Activated naive CD4-positive, alpha-beta T cell treated with anti-CD3 and anti-CD28 coated beads for 36 hours (primary cell): ENCODE measurements around the gene ANAPC1. TPM values are rescaled to one million over a fixed set of nuclear protein-coding genes. Genes with fewer than 3 reads are reported as not detected.
A peak's percentile ranks its signal among the peaks of the same experiment; 100 is the strongest.
"Not testable (repeated sequence)": the region's sequence is repeated elsewhere in the genome, so short reads cannot be mapped to it uniquely, and the experiment has no call there.

Experiments used
- CTCF ChIA-PET: fragments of 350-600 bp; sonication (Branson Sonifier 250); formaldehyde crosslinking; loops from one replicate; lab custom pipeline; 2021; ENCODE audit warnings: antibody characterized with exemption; lab: Charles Lee
- DNase-seq: peaks from one replicate; pipeline ENCODE4 v3.0.0-alpha.2; 2020
- H3K27ac Mint-ChIP-seq: one replicate; pipeline ENCODE4 v1.8.0; 2021; ENCODE audit warnings: mild to moderate bottlenecking, mixed read lengths
- H3K27me3 Mint-ChIP-seq: one replicate; pipeline ENCODE4 v1.8.0; 2021; ENCODE audit warnings: low read depth, mixed read lengths
- H3K36me3 Mint-ChIP-seq: one replicate; pipeline ENCODE4 v1.8.0; 2021; ENCODE audit warnings: low read depth, mixed read lengths
- H3K4me1 Mint-ChIP-seq: one replicate; pipeline ENCODE4 v1.8.0; 2021; ENCODE audit warnings: low read depth, mixed read lengths
- H3K4me3 Mint-ChIP-seq: one replicate; pipeline ENCODE4 v1.8.0; 2021; ENCODE audit warnings: mild to moderate bottlenecking, moderate library complexity, mixed read lengths
- H3K9me3 Mint-ChIP-seq: one replicate; pipeline ENCODE4 v1.8.0; 2021; ENCODE audit warnings: mixed read lengths
- intact Hi-C: fragments of 100-400 bp; cut with micrococcal nuclease; formaldehyde crosslinking; loops from one replicate; pipeline ENCODE4 v1.15.1; 2023
- total RNA-seq, 2 experiments: library from RNA; stranded (reverse); gene quantifications; one replicate each; pipeline ENCODE4 v1.2.3, GENCODE V29; 2021

The ANAPC1 gene
- total RNA-seq, 2 experiments from 2014 or later = 92.5 to 104 TPM

DNA sequence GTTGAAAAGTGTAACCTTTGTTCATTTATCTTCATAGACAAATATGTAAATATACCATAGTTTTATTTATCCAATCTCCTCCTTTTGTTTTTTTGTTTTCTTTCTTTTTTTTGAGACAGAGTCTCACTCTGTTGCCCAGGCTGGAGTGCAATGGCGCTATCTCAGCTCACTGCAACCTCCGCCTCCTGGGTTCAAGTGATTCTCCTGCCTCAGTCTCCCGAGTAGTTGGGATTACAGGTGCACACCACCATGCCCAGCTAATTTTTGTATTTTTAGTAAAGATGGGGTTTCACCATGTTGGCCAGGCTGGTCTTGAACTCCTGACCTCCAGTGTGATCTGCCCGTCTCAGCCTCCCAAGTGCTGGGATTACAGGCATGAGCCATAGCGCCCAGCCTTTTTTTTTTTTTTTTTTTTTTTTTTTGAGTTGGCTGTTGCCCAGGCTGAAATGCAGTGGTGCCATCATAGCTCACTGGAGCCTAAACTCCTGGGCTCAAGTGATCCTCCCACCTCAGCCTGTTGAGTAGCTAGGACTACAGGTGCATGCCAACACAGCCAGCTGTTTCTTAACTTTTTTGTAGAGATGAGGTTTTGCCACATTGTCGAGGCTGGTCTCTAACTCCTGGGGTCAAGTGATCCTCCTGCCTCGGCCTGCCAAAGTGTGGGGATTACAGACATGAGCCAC, 27.4 kb upstream of the ANAPC1 start:
- H3K36me3 Mint-ChIP-seq, H3K4me1 Mint-ChIP-seq, H3K9me3 Mint-ChIP-seq, H3K27me3 Mint-ChIP-seq, H3K4me3 Mint-ChIP-seq, intact Hi-C loops, H3K27ac Mint-ChIP-seq, DNase-seq: not testable (repeated sequence)
- CTCF ChIA-PET = interaction anchor here (0.6 kb wide), 1 partner anchor 163 kb away, joined by 3 read pairs; no protein-coding TSS in a partner anchor

DNA sequence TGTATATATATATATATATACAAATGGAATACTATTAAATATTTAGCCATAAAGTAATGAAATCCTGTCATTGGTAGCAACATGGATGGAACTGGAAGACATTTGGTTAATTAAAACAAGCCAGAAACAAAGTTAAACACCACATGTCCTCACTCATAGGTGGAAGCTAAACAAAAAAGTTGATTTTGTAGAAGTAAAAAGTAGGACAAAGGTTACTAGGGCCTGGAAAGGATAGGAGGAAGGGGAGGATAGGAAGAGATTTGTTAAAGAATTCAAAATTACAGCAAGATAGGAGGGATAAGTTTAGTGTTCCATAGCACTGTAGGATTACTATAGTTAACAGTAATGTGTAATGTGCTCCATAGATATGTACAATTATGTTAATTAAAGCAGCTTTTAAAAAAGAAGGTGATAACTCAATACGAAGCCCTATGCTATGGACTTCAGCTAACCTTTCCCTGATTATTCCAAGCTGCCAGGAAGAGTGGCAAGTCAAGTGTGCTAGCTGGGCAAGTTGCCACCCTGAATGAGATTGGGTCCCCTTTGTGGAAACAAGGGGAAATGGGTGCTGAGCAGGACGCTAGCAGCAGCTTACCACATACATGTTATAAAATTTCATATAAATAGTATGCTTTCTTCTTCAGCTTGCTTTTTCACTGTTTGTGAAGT, 26.8 kb upstream of the ANAPC1 start:
- CTCF ChIA-PET = interaction anchor here (0.6 kb wide), 2 partner anchors 13 to 164 kb away, joined by 3 read pairs; no protein-coding TSS in a partner anchor
- H3K9me3 Mint-ChIP-seq = no peaks in the 10 kb centered on the region
- no peaks in the 10 kb centered on the region for H3K27me3 Mint-ChIP-seq
- intact Hi-C loops = no loop called here
- H3K36me3 Mint-ChIP-seq = no peaks in the 10 kb centered on the region
- H3K4me3 Mint-ChIP-seq = no peak overlapping the region
- peaks cover 14% of the 10 kb centered on the region for H3K4me1 Mint-ChIP-seq
- DNase-seq = no peak
- H3K27ac Mint-ChIP-seq = no peak overlapping the region

DNA sequence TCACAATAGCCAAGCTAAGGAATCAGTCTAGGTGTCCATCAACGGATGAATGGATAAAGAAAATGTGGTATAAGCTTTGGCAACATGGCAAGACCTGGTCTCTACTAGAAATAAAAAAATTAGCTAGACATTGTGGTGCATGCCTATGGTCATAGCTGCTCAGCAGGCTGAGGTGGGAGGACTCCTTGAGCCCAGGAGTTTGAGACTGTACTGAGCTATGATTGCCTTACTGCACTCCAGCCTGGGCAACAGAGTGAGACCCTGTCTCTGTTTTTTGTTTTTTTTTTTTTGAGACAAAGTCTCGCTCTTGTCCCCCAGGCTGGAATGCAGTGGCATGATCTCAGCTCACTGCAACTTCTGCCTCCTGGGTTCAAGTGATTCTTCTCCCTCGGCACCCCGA, 26.0 kb upstream of the ANAPC1 start:
- H3K36me3 Mint-ChIP-seq, H3K27me3 Mint-ChIP-seq, H3K9me3 Mint-ChIP-seq, DNase-seq, H3K27ac Mint-ChIP-seq, intact Hi-C loops, H3K4me3 Mint-ChIP-seq: not testable (repeated sequence)
- CTCF ChIA-PET = interaction anchor here (0.6 kb wide), 1 partner anchor 12 kb away, joined by 3 read pairs; no protein-coding TSS in a partner anchor
- peaks cover 15% of the 10 kb centered on the region for H3K4me1 Mint-ChIP-seq

DNA sequence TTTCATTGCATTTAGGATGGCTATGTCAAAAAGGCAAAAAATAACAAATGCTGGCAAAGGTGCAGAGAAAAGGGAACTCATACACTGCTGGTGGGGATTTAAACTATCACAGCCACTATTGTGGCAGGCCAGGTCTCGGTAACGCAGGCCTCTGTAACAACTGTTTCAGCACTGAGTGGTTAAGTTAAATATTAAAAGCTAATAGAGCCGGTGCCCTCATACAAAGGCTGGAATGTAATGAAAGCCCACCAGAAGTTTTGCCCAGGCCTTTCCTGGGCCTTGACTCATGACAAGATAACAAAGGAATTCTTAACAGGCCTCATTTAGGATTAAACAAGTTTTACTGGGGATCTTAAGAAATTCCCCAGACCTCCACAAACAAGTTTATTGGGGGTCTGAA, 25.1 kb upstream of the ANAPC1 start:
- intact Hi-C loops = no loop called here
- H3K36me3 Mint-ChIP-seq = no peaks in the 10 kb centered on the region
- CTCF ChIA-PET = no interaction called here
- no peaks in the 10 kb centered on the region for H3K27me3 Mint-ChIP-seq
- H3K4me1 Mint-ChIP-seq = peaks cover 15% of the 10 kb centered on the region
- H3K9me3 Mint-ChIP-seq = no peaks in the 10 kb centered on the region
- H3K27ac Mint-ChIP-seq = no peak overlapping the region
- DNase-seq = no peak
- H3K4me3 Mint-ChIP-seq = no peak overlapping the region

DNA sequence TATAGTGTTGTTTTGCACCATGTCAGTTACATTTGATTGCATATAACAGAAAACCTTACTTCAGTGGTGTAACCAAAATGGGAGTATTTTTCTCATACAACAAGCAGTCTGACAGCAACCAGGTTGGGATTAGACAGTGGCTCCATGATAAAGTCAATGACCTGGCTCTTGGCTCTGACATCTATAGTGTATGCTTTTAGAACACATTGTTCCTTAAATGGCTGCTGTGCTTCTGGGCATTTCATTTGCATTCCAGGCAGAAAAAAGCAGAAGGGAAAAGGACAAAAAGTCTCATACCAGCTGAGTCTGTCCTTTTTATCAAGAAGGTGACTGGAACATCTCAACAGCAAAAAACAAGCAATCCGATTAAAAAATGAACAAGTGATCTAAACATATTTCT, 24.6 kb upstream of the ANAPC1 start:
- CTCF ChIA-PET = no interaction called here
- intact Hi-C loops = no loop called here
- Mint-ChIP-seq H3K27ac (no peak overlapping the region), H3K27me3 (no peaks in the 10 kb centered on the region), H3K4me3 (no peak overlapping the region), H3K36me3 (no peaks in the 10 kb centered on the region), H3K9me3 (no peaks in the 10 kb centered on the region), H3K4me1 (peaks cover 15% of the 10 kb centered on the region)
- DNase-seq = no peak

DNA sequence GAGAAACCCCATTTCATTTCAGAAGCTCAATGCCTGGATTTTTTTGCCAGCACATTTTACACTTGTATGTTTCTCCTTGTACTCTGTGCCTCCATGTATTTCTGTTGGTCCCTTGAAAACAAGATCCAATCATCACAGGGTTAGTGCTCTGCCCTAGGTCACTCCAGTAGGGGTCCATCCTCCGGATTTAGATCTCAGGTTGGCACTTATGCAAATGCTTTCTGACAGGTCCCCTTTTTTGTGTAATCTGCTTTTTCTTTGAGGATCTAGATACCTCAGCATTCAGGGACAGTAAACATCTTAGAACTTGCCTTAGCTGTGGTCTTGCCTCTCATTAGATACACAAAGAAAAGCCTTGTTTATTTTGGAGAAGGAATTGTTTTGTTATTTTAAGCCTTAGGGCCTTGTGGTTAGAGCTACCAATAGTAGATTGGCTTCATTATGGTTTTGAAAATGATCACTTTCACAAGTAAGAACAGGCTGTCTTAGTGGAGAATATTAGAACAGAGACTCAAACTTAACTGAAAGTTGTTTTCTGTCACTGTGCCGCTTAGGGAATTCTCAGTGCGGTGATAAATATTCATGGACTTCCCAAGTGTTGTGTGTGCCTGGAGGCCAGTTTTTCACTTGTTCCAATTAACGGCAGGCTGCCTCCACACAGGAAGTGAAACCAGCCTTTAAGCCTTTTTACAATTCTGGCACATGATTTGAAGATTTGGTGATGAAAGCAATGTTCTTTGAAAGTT, 22.2 kb upstream of the ANAPC1 start:
- H3K4me1 Mint-ChIP-seq = peaks cover 15% of the 10 kb centered on the region
- CTCF ChIA-PET = interaction anchor here (0.9 kb wide), 1 partner anchor 14 kb away, joined by 3 read pairs; no protein-coding TSS in a partner anchor
- intact Hi-C loops = loop anchor here (2.0 kb wide), 1 partner anchor 25 kb away; no protein-coding TSS in a partner anchor

DNA sequence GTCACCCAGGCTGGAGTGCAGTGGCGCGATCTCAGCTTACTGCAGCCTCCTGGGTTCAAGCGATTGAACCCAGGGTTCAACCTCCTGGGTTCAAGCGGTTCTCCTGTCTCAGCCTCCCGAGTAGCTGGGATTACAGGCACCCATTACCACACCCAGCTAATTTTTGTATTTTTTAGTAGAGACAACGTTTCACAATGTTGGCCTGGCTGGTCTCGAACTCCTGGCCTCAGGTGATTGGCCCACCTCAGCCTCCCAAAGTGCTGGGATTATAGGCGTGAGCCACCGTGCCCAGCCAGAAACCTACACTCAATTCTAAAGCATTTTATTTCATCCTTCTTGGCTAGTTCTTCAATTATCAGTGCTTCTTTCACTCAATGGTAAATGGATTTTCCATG, 21.5 kb upstream of the ANAPC1 start:
- intact Hi-C loops, H3K36me3 Mint-ChIP-seq, DNase-seq, H3K27me3 Mint-ChIP-seq, H3K9me3 Mint-ChIP-seq, H3K27ac Mint-ChIP-seq, H3K4me3 Mint-ChIP-seq: not testable (repeated sequence)
- CTCF ChIA-PET = interaction anchor here (0.9 kb wide), 1 partner anchor 15 kb away, joined by 3 read pairs; no protein-coding TSS in a partner anchor
- peaks cover 15% of the 10 kb centered on the region for H3K4me1 Mint-ChIP-seq

More for the DNA sequence above, 22.2 kb upstream of the ANAPC1 start:
- no peak overlapping the region for H3K27ac Mint-ChIP-seq
- no peaks in the 10 kb centered on the region for H3K36me3 Mint-ChIP-seq
- DNase-seq = peak; percentile 17
- no peak overlapping the region for H3K4me3 Mint-ChIP-seq
- H3K27me3 Mint-ChIP-seq = no peaks in the 10 kb centered on the region
- H3K9me3 Mint-ChIP-seq = no peaks in the 10 kb centered on the region

DNA sequence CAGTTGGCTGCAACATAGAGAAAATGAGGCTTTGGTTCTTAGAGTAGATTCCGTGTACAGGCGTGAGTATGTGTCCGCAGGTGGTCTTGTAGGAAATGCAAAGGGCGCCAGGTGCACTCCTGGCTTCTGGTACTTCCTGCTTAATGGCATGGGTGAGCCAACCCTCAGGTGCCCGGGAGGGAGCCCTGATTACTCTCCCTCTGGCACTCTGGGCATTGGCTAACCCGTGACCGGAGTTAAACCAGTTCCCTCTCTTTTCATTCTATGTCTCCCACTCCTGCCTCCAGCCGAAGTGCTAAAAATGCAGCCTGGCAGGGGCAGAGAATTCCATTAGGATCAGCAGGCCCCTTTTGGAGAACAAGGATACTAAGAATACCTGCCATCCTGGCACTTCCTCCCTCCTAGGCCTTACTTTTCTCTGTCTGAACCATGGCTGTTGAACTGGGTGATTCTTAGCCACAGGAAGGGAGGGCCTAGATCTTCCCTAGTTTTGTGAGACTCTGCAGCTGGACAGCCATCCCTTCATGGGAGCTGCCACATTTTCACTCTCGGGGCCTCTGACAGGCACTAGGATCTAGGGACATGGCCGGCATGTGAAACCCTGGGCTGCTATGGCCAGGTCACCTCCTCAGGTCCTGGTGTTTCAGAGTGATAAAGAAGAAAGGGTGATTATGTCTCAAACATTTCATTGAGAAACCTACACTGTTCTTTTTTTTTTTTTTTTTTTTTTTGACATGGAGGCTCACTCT, 20.9 kb upstream of the ANAPC1 start:
- H3K36me3 Mint-ChIP-seq = no peaks in the 10 kb centered on the region
- H3K4me1 Mint-ChIP-seq = peaks cover 15% of the 10 kb centered on the region
- no peak for DNase-seq
- CTCF ChIA-PET = no interaction called here
- no peak overlapping the region for H3K4me3 Mint-ChIP-seq
- H3K27ac Mint-ChIP-seq = no peak overlapping the region
- intact Hi-C loops = no loop called here
- no peaks in the 10 kb centered on the region for H3K9me3 Mint-ChIP-seq
- H3K27me3 Mint-ChIP-seq = no peaks in the 10 kb centered on the region

DNA sequence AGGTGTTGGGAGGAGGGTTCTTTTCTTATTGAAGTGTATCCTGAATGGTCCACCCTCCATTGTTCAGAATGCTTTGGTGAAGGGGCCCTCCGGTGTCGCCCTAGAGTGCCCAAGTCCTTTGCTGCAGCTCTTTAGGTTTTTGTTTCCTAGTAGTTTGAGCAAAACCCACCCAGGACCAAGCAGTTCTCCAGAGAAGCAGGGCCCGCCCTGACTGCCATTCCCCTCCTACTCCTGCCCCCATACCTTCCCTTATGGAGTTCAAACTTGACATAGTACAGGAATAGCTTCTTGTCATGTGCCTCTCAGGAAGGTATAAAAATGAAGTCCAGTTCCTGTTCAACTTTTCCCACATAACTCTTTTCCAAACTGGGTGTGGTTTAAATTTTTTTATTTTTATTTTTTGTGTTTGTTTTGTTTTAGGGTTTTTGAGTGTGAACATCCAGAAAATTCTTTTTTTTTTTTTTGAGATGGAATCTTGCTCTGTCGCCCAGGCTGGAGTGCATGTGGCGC, 20.0 kb upstream of the ANAPC1 start:
- no peak for DNase-seq
- H3K36me3 Mint-ChIP-seq = no peaks in the 10 kb centered on the region
- peaks cover 18% of the 10 kb centered on the region for H3K4me1 Mint-ChIP-seq
- intact Hi-C loops = no loop called here
- CTCF ChIA-PET = no interaction called here
- no peak overlapping the region for H3K27ac Mint-ChIP-seq
- H3K9me3 Mint-ChIP-seq = no peaks in the 10 kb centered on the region
- no peak overlapping the region for H3K4me3 Mint-ChIP-seq
- peaks cover 8% of the 10 kb centered on the region for H3K27me3 Mint-ChIP-seq

DNA sequence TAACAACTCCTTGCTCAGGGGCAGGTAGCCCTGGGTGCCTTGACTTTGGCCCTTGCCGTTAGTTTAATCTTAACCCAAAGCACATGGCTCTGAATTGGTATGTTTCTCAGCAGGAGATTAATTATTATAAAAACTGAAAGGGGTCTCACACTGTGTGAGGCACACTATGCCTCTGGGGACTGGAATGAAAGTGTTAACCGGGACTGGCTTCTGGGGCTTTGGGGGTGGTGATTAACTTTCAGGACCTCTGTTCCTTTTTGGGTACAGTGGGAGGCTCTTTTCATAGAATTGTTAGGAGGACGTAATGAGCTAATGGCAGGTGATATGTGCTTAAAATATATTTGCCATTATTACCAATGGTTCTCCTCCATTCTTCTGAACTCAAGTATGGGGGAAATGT, 19.5 kb upstream of the ANAPC1 start:
- H3K27ac Mint-ChIP-seq = no peak overlapping the region
- H3K9me3 Mint-ChIP-seq = no peaks in the 10 kb centered on the region
- peaks cover 8% of the 10 kb centered on the region for H3K27me3 Mint-ChIP-seq
- DNase-seq = no peak
- no peaks in the 10 kb centered on the region for H3K36me3 Mint-ChIP-seq
- peaks cover 18% of the 10 kb centered on the region for H3K4me1 Mint-ChIP-seq
- CTCF ChIA-PET = no interaction called here
- intact Hi-C loops = no loop called here
- H3K4me3 Mint-ChIP-seq = no peak overlapping the region

DNA sequence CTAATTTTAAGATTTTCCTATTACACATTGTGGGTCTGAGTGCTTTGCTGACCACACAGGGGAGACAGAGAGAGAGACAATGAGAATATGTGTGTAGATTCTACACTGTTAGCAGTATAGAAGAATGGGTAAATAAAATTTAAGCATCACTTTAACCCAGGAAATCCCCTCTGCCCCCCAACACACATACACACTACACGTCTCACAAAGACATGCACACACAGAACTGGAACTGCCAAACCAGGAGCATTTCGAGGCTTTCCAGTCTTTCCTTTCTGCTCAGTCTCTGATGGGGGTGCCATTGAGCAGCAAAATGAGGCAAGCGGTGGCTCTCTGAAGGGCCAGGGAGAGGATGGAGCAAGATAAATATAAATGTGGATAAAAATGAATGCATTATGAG, 16.9 kb upstream of the ANAPC1 start:
- H3K27ac Mint-ChIP-seq = no peak overlapping the region
- peak; percentile 25 for DNase-seq
- no peak overlapping the region for H3K4me3 Mint-ChIP-seq
- no peaks in the 10 kb centered on the region for H3K36me3 Mint-ChIP-seq
- H3K4me1 Mint-ChIP-seq = peaks cover 11% of the 10 kb centered on the region
- intact Hi-C loops = no loop called here
- no peaks in the 10 kb centered on the region for H3K9me3 Mint-ChIP-seq
- CTCF ChIA-PET = interaction anchor here (0.9 to 1.2 kb wide), 2 partner anchors 11 to 362 kb away, joined by 3 to 4 read pairs; no protein-coding TSS in a partner anchor
- peaks cover 14% of the 10 kb centered on the region for H3K27me3 Mint-ChIP-seq
